Uterus (tissue), 4 donors: Measurements from ENCODE around the gene SOX5. TPM values are rescaled to one million over a fixed set of nuclear protein-coding genes. Genes with fewer than 3 reads are reported as not detected.

Experiments used
- DNase-seq, 2 donors: peaks; one replicate each; pipeline ENCODE4 v3.0.0-alpha.2; 2019 to 2020
- H3K27ac ChIP-seq, 2 donors: fragments of 200-600 bp; sonication (generic); 1 replicate in 1 of 2; 2 replicates in 1 of 2; pipeline ENCODE4 v1.5.1; 2016 to 2018
- H3K27me3 ChIP-seq, 2 donors: fragments of 200-600 bp; sonication (generic); one replicate each; pipeline ENCODE4 v1.5.1; 2018 to 2019; ENCODE audit warnings: control low read depth in 1 of 2
- H3K36me3 ChIP-seq, 2 donors: fragments of 200-600 bp; sonication (generic); one replicate each; pipeline ENCODE4 v1.5.1; 2019; ENCODE audit warnings: control low read depth in 1 of 2
- H3K4me1 ChIP-seq, 2 donors: fragments of 200-600 bp; sonication (generic); one replicate each; pipeline ENCODE4 v1.5.1; 2018 to 2019; ENCODE audit warnings: control low read depth in 1 of 2
- H3K4me3 ChIP-seq, 2 donors: fragments of 200-600 bp; sonication (generic); 1 replicate in 1 of 2; 2 replicates in 1 of 2; pipeline ENCODE4 v1.5.1; 2018 to 2019; ENCODE audit warnings: mild to moderate bottlenecking in 1 of 2
- H3K9me3 ChIP-seq, 2 donors: fragments of 200-600 bp; sonication (generic); one replicate each; pipeline ENCODE4 v1.5.1; 2019; ENCODE audit warnings: control low read depth in 1 of 2
- CTCF ChIP-seq, 4 experiments: fragments of 200-600 bp in 2 of 4; fragments of 450-650 bp in 2 of 4; sonication (generic) in 2 of 4; IDR thresholded peaks; one replicate each; pipeline ENCODE4 v1.5.1; 2016 to 2019; ENCODE audit warnings: antibody characterized with exemption in 4 of 4, mild to moderate bottlenecking in 2 of 4, moderate library complexity in 1 of 4
- POLR2A ChIP-seq, 2 donors: fragments of 450-650 bp; IDR thresholded peaks; one replicate each; pipeline ENCODE4 v1.6.1; 2016; ENCODE audit warnings: antibody characterized with exemption in 2 of 2, mild to moderate bottlenecking in 1 of 2, moderate library complexity in 1 of 2
- intact Hi-C: fragments of 100-400 bp; cut with DNase I; formaldehyde crosslinking; loops from one replicate; pipeline ENCODE4 v1.15.1; 2023; ENCODE audit warnings: low total_unique reads
- total RNA-seq, 4 donors: library from RNA; depleted of rRNA in 3 of 4; stranded (reverse); fragments of >200 nt in 3 of 4; gene quantifications; one replicate each; pipeline versions ENCODE4 v1.1.0 to v1.2.4, GENCODE V29; 2014 to 2023
- donor health status: DM: yes; HTN: yes; CAD: no.

Gene SOX5
- total RNA-seq, 4 donors from 2014 or later: 9.1 to 69.5 (median 31.2) TPM

GRCh38 chr12:23757541-23757962, 191.9 kb downstream of the SOX5 start:
- Histone ChIP-seq H3K36me3 (no peaks in the 10 kb centered on the region), H3K27ac (no peak overlapping the region), H3K27me3 (no peaks in the 10 kb centered on the region), H3K9me3 (no peaks in the 10 kb centered on the region), H3K4me1 (no peaks in the 10 kb centered on the region), H3K4me3 (no peak overlapping the region)
- no peak for TF ChIP-seq POLR2A (IDR thresholded peaks at IDR 0.05)
- TF ChIP-seq CTCF (IDR thresholded peaks at IDR 0.05): no peak
- intact Hi-C loops: no loop called here
- DNase-seq: no peak

GRCh38 chr12:23756416-23756815, 193.1 kb downstream of the SOX5 start:
- no peak for TF ChIP-seq POLR2A (IDR thresholded peaks at IDR 0.05)
- no peak for TF ChIP-seq CTCF (IDR thresholded peaks at IDR 0.05)
- Histone ChIP-seq H3K4me3 (no peak overlapping the region), H3K9me3 (no peaks in the 10 kb centered on the region), H3K36me3 (no peaks in the 10 kb centered on the region), H3K4me1 (no peaks in the 10 kb centered on the region), H3K27me3 (no peaks in the 10 kb centered on the region), H3K27ac (no peak overlapping the region)
- no peak for DNase-seq
- intact Hi-C loops: no loop called here

- no peak for DNase-seq
- TF ChIP-seq POLR2A (IDR thresholded peaks at IDR 0.05): no peak
- no peak for TF ChIP-seq CTCF (IDR thresholded peaks at IDR 0.05)
- H3K27ac ChIP-seq: no peak overlapping the region
- no peaks in the 10 kb centered on the region for H3K27me3 ChIP-seq
- no peak overlapping the region for H3K4me3 ChIP-seq
- intact Hi-C loops: no loop called here
- no peaks in the 10 kb centered on the region for H3K36me3 ChIP-seq
- no peaks in the 10 kb centered on the region for H3K4me1 ChIP-seq
- no peaks in the 10 kb centered on the region for H3K9me3 ChIP-seq
Measured at GRCh38 chr12:23753628-23754365, 195.7 kb downstream of the SOX5 start.

- H3K9me3 ChIP-seq: no peaks in the 10 kb centered on the region
- H3K27me3 ChIP-seq: no peaks in the 10 kb centered on the region
- no peak overlapping the region for H3K27ac ChIP-seq
- no peaks in the 10 kb centered on the region for H3K4me1 ChIP-seq
- intact Hi-C loops: no loop called here
- H3K36me3 ChIP-seq: no peaks in the 10 kb centered on the region
- TF ChIP-seq POLR2A (IDR thresholded peaks at IDR 0.05) (no peak), CTCF (IDR thresholded peaks at IDR 0.05) (no peak)
- DNase-seq: no peak
- H3K4me3 ChIP-seq: no peak overlapping the region
Measured at GRCh38 chr12:23752245-23752644, 197.2 kb downstream of the SOX5 start.

- TF ChIP-seq CTCF (IDR thresholded peaks at IDR 0.05) (no peak), POLR2A (IDR thresholded peaks at IDR 0.05) (no peak)
- intact Hi-C loops: no loop called here
- DNase-seq: no peak
- no peak overlapping the region for H3K4me3 ChIP-seq
- H3K36me3 ChIP-seq: no peaks in the 10 kb centered on the region
- H3K27ac ChIP-seq: no peak overlapping the region
- no peaks in the 10 kb centered on the region for H3K27me3 ChIP-seq
- no peaks in the 10 kb centered on the region for H3K4me1 ChIP-seq
- no peaks in the 10 kb centered on the region for H3K9me3 ChIP-seq
Measured at GRCh38 chr12:23751641-23752040, 197.8 kb downstream of the SOX5 start.
